Neural cell (in vitro differentiated cells): ENCODE results near the gene FAM170B. TPM values are rescaled to one million over a fixed set of nuclear protein-coding genes. Genes with fewer than 3 reads are reported as not detected.

ENCODE experiments used
- H2AFZ ChIP-seq: fragments of 200-600, 300-800 bp; sonication (generic), shearing (Covaris generic); 2 replicates; pipeline ENCODE4 v1.6.0; 2014; ENCODE audit warnings: low read depth, mild to moderate bottlenecking, antibody characterized with exemption, low read length, moderate library complexity
- H3F3A ChIP-seq: fragments of 200-600 bp; shearing (Covaris generic); 2 replicates; pipeline ENCODE4 v1.6.1; 2016; ENCODE audit warnings: mild to moderate bottlenecking, moderate library complexity, mixed read lengths, antibody characterized with exemption, low read length; ENCODE audit not compliant: insufficient read depth, poor library complexity, severe bottlenecking
- H3K27ac ChIP-seq: fragments of 200-600, 300-800 bp; sonication (generic), shearing (Covaris generic); 2 replicates; pipeline ENCODE4 v1.5.1; 2014; ENCODE audit warnings: mild to moderate bottlenecking, low read length, moderate library complexity
- H3K27me3 ChIP-seq: fragments of 300-800, 200-600 bp; sonication (generic), shearing (Covaris generic); 2 replicates; pipeline ENCODE4 v1.6.0; 2014; ENCODE audit warnings: mild to moderate bottlenecking, low read depth, low read length, moderate library complexity; ENCODE audit not compliant: insufficient read depth
- H3K36me3 ChIP-seq: fragments of 300-800, 200-600 bp; sonication (generic), shearing (Covaris generic); 2 replicates; pipeline ENCODE4 v1.5.1; 2014; ENCODE audit warnings: mild to moderate bottlenecking, antibody characterized with exemption, low read length, moderate library complexity; ENCODE audit not compliant: insufficient read depth
- H3K4me2 ChIP-seq: fragments of 300-800, 200-600 bp; sonication (generic), shearing (Covaris generic); 2 replicates; pipeline ENCODE4 v1.6.0; 2014; ENCODE audit warnings: mild to moderate bottlenecking, low read length
- H3K4me3 ChIP-seq: fragments of 300-800, 200-600 bp; sonication (generic), shearing (Covaris generic); 2 replicates; pipeline ENCODE4 v1.5.1; 2014; ENCODE audit warnings: mild to moderate bottlenecking, low read length, moderate library complexity
- H3K79me2 ChIP-seq: fragments of 200-600 bp; shearing (Covaris generic); replicated peaks from 2 replicates; pipeline ENCODE4 v1.6.0; 2014; ENCODE audit warnings: mild to moderate bottlenecking, low read length, moderate library complexity; ENCODE audit not compliant: insufficient read depth
- H3K9ac ChIP-seq: fragments of 300-800, 200-600 bp; sonication (generic), shearing (Covaris generic); 2 replicates; pipeline ENCODE4 v1.6.1; 2016; ENCODE audit warnings: mild to moderate bottlenecking, low read length, mixed read lengths
- H3K9me2 ChIP-seq: fragments of 200-600 bp; shearing (Covaris generic); 2 replicates; pipeline ENCODE4 v1.6.1; 2016; ENCODE audit warnings: mild to moderate bottlenecking, low read length, mixed read lengths; ENCODE audit not compliant: insufficient read depth
- H3K9me3 ChIP-seq: fragments of 200-600, 300-800 bp; sonication (generic), shearing (Covaris generic); 2 replicates; pipeline ENCODE4 v1.6.1; 2016; ENCODE audit warnings: mild to moderate bottlenecking, mixed run types, low read length, moderate library complexity, mixed read lengths
- H4K20me1 ChIP-seq: fragments of 200-600 bp; shearing (Covaris generic); 2 replicates; pipeline ENCODE4 v1.6.1; 2016; ENCODE audit warnings: mild to moderate bottlenecking, mixed run types; ENCODE audit not compliant: insufficient read depth
- EP300 ChIP-seq: fragments of 450-650 bp; conservative IDR thresholded peaks from 2 replicates; pipeline ENCODE4 v1.6.1; 2014; ENCODE audit warnings: antibody characterized with exemption, mild to moderate bottlenecking, moderate library complexity; ENCODE audit not compliant: poor library complexity, severe bottlenecking
- EZH2 ChIP-seq: fragments of 200-600, 300-800 bp; shearing (Covaris generic), sonication (generic); IDR thresholded peaks from 2 replicates; pipeline ENCODE4 v1.6.1; 2014; ENCODE audit warnings: antibody characterized with exemption, low read length, borderline replicate concordance, mild to moderate bottlenecking; ENCODE audit not compliant: insufficient read depth, poor library complexity, severe bottlenecking
- MXI1 ChIP-seq: fragments of 450-650 bp; conservative IDR thresholded peaks from 2 replicates; pipeline ENCODE4 v1.6.1; 2014; ENCODE audit warnings: antibody characterized with exemption, mild to moderate bottlenecking; ENCODE audit not compliant: poor library complexity, severe bottlenecking
- POLR2AphosphoS5 ChIP-seq: IDR thresholded peaks from 2 replicates; pipeline ENCODE4 v1.6.1; 2012
- RAD21 ChIP-seq: fragments of 450-650 bp; conservative IDR thresholded peaks from 2 replicates; pipeline ENCODE4 v1.6.1; 2014; ENCODE audit warnings: antibody characterized with exemption, mild to moderate bottlenecking, moderate library complexity
- SMC3 ChIP-seq: fragments of 450-650 bp; conservative IDR thresholded peaks from 2 replicates; pipeline ENCODE4 v1.6.1; 2014; ENCODE audit warnings: antibody characterized with exemption, mild to moderate bottlenecking, moderate library complexity; ENCODE audit not compliant: poor library complexity
- TAF1 ChIP-seq: IDR thresholded peaks from 2 replicates; pipeline ENCODE4 v1.6.1; 2012; ENCODE audit warnings: low read depth
- polyA plus RNA-seq: library from polyadenylated mRNA; depleted of rRNA; stranded (reverse); fragments of >200 nt; gene quantifications from 2 replicates; pipeline ENCODE4 v1.2.3, GENCODE V29; 2014
- TF ChIP-seq, protein P1 (sequence below): fragments of 450-650 bp; IDR thresholded peaks from 2 replicates; pipeline ENCODE4 v1.5.1; 2014; ENCODE audit warnings: antibody characterized with exemption, mild to moderate bottlenecking, moderate library complexity; ENCODE audit not compliant: poor library complexity, severe bottlenecking
- TF ChIP-seq, protein P2 (sequence below): IDR thresholded peaks from 2 replicates; pipeline ENCODE4 v1.6.1; 2012; ENCODE audit warnings: borderline replicate concordance

Gene FAM170B
- polyA plus RNA-seq, 1 donor from 2014 or later, result not detected

DNA sequence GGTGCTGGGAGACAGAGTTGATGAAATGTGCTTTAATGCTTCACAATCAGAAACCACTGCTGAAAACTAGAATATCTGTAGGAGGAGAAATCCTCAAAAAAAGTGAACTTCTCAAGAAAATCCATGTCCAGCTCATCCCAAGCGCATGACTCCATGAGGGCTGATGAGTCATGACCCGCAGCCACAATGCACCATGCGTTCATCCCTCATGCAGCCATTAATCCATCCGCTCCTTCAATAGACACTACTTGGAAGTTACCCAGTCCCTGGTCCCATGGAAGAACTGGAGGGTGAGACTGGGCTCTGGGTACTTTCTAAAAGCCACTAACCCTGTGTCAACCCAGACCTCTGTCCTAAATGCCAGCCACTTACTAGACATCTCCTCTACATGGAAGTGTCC is 29.9 kb upstream of the FAM170B start:
- Histone ChIP-seq H3K27ac (no peak overlapping the region), H3K9me2 (no peaks in the 10 kb centered on the region), H3K9ac (no peak overlapping the region), H3K4me2 (no peak overlapping the region), H4K20me1 (no peaks in the 10 kb centered on the region), H3K4me3 (no peak overlapping the region), H3K9me3 (no peaks in the 10 kb centered on the region), H3K79me2 (no peaks in the 10 kb centered on the region), H3K36me3 (no peaks in the 10 kb centered on the region), H2AFZ (no peak overlapping the region), H3F3A (no peaks in the 10 kb centered on the region), H3K27me3 (no peaks in the 10 kb centered on the region)
- no peak for TF ChIP-seq EP300
- TF ChIP-seq POLR2AphosphoS5, result no peak
- TF ChIP-seq EZH2, result no peak
- TF ChIP-seq SMC3, result no peak
- no peak for TF ChIP-seq MXI1
- TF ChIP-seq, protein P1, sequence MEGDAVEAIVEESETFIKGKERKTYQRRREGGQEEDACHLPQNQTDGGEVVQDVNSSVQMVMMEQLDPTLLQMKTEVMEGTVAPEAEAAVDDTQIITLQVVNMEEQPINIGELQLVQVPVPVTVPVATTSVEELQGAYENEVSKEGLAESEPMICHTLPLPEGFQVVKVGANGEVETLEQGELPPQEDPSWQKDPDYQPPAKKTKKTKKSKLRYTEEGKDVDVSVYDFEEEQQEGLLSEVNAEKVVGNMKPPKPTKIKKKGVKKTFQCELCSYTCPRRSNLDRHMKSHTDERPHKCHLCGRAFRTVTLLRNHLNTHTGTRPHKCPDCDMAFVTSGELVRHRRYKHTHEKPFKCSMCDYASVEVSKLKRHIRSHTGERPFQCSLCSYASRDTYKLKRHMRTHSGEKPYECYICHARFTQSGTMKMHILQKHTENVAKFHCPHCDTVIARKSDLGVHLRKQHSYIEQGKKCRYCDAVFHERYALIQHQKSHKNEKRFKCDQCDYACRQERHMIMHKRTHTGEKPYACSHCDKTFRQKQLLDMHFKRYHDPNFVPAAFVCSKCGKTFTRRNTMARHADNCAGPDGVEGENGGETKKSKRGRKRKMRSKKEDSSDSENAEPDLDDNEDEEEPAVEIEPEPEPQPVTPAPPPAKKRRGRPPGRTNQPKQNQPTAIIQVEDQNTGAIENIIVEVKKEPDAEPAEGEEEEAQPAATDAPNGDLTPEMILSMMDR, result no peak
- TF ChIP-seq, protein P2, sequence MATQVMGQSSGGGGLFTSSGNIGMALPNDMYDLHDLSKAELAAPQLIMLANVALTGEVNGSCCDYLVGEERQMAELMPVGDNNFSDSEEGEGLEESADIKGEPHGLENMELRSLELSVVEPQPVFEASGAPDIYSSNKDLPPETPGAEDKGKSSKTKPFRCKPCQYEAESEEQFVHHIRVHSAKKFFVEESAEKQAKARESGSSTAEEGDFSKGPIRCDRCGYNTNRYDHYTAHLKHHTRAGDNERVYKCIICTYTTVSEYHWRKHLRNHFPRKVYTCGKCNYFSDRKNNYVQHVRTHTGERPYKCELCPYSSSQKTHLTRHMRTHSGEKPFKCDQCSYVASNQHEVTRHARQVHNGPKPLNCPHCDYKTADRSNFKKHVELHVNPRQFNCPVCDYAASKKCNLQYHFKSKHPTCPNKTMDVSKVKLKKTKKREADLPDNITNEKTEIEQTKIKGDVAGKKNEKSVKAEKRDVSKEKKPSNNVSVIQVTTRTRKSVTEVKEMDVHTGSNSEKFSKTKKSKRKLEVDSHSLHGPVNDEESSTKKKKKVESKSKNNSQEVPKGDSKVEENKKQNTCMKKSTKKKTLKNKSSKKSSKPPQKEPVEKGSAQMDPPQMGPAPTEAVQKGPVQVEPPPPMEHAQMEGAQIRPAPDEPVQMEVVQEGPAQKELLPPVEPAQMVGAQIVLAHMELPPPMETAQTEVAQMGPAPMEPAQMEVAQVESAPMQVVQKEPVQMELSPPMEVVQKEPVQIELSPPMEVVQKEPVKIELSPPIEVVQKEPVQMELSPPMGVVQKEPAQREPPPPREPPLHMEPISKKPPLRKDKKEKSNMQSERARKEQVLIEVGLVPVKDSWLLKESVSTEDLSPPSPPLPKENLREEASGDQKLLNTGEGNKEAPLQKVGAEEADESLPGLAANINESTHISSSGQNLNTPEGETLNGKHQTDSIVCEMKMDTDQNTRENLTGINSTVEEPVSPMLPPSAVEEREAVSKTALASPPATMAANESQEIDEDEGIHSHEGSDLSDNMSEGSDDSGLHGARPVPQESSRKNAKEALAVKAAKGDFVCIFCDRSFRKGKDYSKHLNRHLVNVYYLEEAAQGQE, result no peak
- no peak for TF ChIP-seq RAD21

GRCh38 chr10:49162761-49163310 is 29.0 kb upstream of the FAM170B start:
- no peaks in the 10 kb centered on the region for H3K36me3 ChIP-seq
- H3K9me3 ChIP-seq, result no peaks in the 10 kb centered on the region
- no peaks in the 10 kb centered on the region for H3K79me2 ChIP-seq
- no peak overlapping the region for H2AFZ ChIP-seq
- H3K9ac ChIP-seq, result no peak overlapping the region
- no peak for TF ChIP-seq EP300
- no peak for TF ChIP-seq SMC3
- TF ChIP-seq TAF1, result no peak
- TF ChIP-seq EZH2, result no peak
- TF ChIP-seq, protein P1, result no peak
- no peak for TF ChIP-seq MXI1
- TF ChIP-seq, protein P2, result no peak
- no peak for TF ChIP-seq RAD21
- TF ChIP-seq POLR2AphosphoS5, result no peak
- H3K4me3 ChIP-seq, result no peak overlapping the region
- no peaks in the 10 kb centered on the region for H4K20me1 ChIP-seq
- no peak overlapping the region for H3K27ac ChIP-seq
- H3K4me2 ChIP-seq, result no peak overlapping the region
- no peaks in the 10 kb centered on the region for H3K27me3 ChIP-seq
- H3K9me2 ChIP-seq, result no peaks in the 10 kb centered on the region
- H3F3A ChIP-seq, result no peaks in the 10 kb centered on the region
